Loucy (cell line): ENCODE results near the gene MBP.

Source experiments
- H2AFZ ChIP-seq: fragments of 200-600 bp; sonication (generic); 2 replicates; pipeline ENCODE4 v1.6.0; 2016; ENCODE audit warnings: antibody characterized with exemption, mild to moderate bottlenecking, low read length, moderate library complexity
- H3F3A ChIP-seq: fragments of 200-600 bp; 2 replicates; pipeline ENCODE4 v1.6.0; 2016; ENCODE audit warnings: antibody characterized with exemption, low read depth, mild to moderate bottlenecking
- H3K27me3 ChIP-seq: fragments of 200-600 bp; sonication (generic); 2 replicates; pipeline ENCODE4 v1.6.1; 2014; ENCODE audit warnings: low read length, mild to moderate bottlenecking; ENCODE audit not compliant: insufficient read depth, poor library complexity, severe bottlenecking
- H3K36me3 ChIP-seq: fragments of 200-600 bp; sonication (generic); 2 replicates; pipeline ENCODE4 v1.6.1; 2016; ENCODE audit warnings: low read length; ENCODE audit not compliant: insufficient read depth
- H3K4me1 ChIP-seq: fragments of 200-600 bp; sonication (generic); 2 replicates; pipeline ENCODE4 v1.5.1; 2014; ENCODE audit warnings: low read length, mild to moderate bottlenecking; ENCODE audit not compliant: insufficient read depth, poor library complexity, severe bottlenecking
- H3K4me2 ChIP-seq: fragments of 200-600 bp; sonication (generic); 2 replicates; pipeline ENCODE4 v1.6.0; 2014; ENCODE audit warnings: antibody characterized with exemption, low read length, low read depth, mild to moderate bottlenecking; ENCODE audit not compliant: poor library complexity, severe bottlenecking
- H3K4me3 ChIP-seq: fragments of 200-600 bp; sonication (generic); 2 replicates; pipeline ENCODE4 v1.5.1; 2014; ENCODE audit warnings: low read length, mild to moderate bottlenecking, mixed read lengths; ENCODE audit not compliant: poor library complexity, severe bottlenecking
- H3K79me2 ChIP-seq: fragments of 200-600 bp; sonication (generic); 2 replicates; pipeline ENCODE4 v1.6.1; 2014; ENCODE audit warnings: low read length; ENCODE audit not compliant: insufficient read depth
- H3K9ac ChIP-seq: fragments of 200-600 bp; sonication (generic); 2 replicates; pipeline ENCODE4 v1.6.0; 2014; ENCODE audit warnings: mild to moderate bottlenecking, low read depth, low read length, moderate library complexity; ENCODE audit not compliant: poor library complexity, severe bottlenecking
- H3K9me2 ChIP-seq: fragments of 200-600 bp; sonication (generic); replicated peaks from 2 replicates; pipeline ENCODE4 v1.6.1; 2016; ENCODE audit warnings: low read depth, low read length, mixed read lengths
- H3K9me3 ChIP-seq: fragments of 200-600 bp; sonication (generic); 2 replicates; pipeline ENCODE4 v1.6.1; 2014; ENCODE audit warnings: mild to moderate bottlenecking, antibody characterized with exemption, low read length, low read depth; ENCODE audit not compliant: insufficient read depth
- H4K20me1 ChIP-seq: fragments of 200-600 bp; sonication (generic); 2 replicates; pipeline ENCODE4 v1.6.0; 2014; ENCODE audit warnings: antibody characterized with exemption, low read length, mild to moderate bottlenecking; ENCODE audit not compliant: insufficient read depth, poor library complexity, severe bottlenecking
- EZH2phosphoT487 ChIP-seq: fragments of 200-600 bp; IDR thresholded peaks from 2 replicates; pipeline ENCODE4 v1.6.1; 2018; ENCODE audit warnings: antibody characterized with exemption, mild to moderate bottlenecking, moderate library complexity, borderline replicate concordance
- TF ChIP-seq, protein P1 (sequence below): fragments of 200-600 bp; sonication (generic); conservative IDR thresholded peaks from 2 replicates; pipeline ENCODE4 v1.5.1; 2014; ENCODE audit warnings: mild to moderate bottlenecking, antibody characterized with exemption, low read length

Gene MBP

DNA sequence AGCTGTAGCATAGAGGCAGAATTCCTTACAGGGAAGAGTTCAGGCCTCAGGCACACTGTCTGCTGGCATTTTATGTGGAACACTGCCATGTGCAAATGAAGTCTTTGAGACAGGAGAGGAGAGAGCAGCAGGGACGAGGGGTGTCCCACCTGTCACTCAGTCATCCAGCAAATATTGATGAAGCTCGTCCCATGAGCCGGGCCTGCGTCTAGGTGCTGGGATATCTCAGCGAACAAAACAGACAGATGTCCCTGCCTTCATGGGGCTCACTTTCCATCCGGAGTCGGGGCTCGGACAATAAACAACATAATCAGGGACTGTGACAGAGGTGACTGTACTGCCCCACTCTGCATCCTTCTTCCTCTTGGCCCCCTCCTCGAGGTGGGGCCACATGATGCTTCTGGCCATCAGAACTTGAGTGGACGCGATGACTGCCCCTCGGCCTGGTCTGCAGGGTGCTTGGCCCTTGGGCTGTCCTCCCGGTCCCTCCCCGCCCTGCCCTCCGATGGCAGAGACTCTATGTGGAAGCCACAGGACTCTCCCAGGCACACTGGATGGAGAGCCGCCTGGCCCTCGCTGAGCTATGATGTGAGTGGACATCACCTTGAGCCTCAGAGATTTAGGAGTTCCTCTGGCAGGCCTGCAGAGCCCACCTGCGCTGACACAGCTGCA, 78.8 kb downstream of the MBP start:
- Histone ChIP-seq H3K4me2 (peak overlapping the region; percentile 72), H3K79me2 (peaks cover 24% of the 10 kb centered on the region; the same call in 1 of the 2 replicates), H2AFZ (no peak overlapping the region), H3K27me3 (no peaks in the 10 kb centered on the region), H3K4me3 (peak overlapping the region; percentile 61), H3K9me2 (no peaks in the 10 kb centered on the region), H4K20me1 (no peaks in the 10 kb centered on the region), H3K9me3 (no peaks in the 10 kb centered on the region), H3K4me1 (peaks cover 61% of the 10 kb centered on the region), H3F3A (peaks cover 5% of the 10 kb centered on the region), H3K9ac (peak overlapping the region; percentile 77), H3K36me3 (no peaks in the 10 kb centered on the region)
- TF ChIP-seq EZH2phosphoT487 = no peak
- TF ChIP-seq, protein P1, sequence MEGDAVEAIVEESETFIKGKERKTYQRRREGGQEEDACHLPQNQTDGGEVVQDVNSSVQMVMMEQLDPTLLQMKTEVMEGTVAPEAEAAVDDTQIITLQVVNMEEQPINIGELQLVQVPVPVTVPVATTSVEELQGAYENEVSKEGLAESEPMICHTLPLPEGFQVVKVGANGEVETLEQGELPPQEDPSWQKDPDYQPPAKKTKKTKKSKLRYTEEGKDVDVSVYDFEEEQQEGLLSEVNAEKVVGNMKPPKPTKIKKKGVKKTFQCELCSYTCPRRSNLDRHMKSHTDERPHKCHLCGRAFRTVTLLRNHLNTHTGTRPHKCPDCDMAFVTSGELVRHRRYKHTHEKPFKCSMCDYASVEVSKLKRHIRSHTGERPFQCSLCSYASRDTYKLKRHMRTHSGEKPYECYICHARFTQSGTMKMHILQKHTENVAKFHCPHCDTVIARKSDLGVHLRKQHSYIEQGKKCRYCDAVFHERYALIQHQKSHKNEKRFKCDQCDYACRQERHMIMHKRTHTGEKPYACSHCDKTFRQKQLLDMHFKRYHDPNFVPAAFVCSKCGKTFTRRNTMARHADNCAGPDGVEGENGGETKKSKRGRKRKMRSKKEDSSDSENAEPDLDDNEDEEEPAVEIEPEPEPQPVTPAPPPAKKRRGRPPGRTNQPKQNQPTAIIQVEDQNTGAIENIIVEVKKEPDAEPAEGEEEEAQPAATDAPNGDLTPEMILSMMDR = no peak

DNA sequence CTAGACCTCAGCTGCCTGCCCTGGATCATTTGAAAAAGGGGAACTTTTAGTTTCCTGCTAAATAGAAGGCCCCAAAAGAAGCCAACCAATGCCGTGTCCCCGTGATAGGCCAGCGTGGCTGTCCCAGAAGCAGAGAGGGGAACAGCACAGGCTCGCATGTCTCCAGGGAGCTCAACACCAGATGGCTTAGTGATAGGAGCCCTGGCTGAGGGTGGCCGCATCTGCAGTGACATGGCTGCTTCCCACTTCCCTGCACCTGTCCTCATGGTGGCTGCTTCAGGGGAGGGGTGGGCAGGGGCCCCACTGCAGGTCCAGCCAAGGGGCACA, 79.6 kb downstream of the MBP start:
- Histone ChIP-seq H3K9me3 (no peaks in the 10 kb centered on the region), H3K27me3 (no peaks in the 10 kb centered on the region), H3K4me3 (peak overlapping the region; percentile 8), H3K4me1 (peaks cover 66% of the 10 kb centered on the region), H3K36me3 (no peaks in the 10 kb centered on the region), H2AFZ (no peak overlapping the region), H4K20me1 (no peaks in the 10 kb centered on the region), H3K79me2 (peaks cover 24% of the 10 kb centered on the region; the same call in 1 of the 2 replicates), H3F3A (peaks cover 5% of the 10 kb centered on the region), H3K9me2 (no peaks in the 10 kb centered on the region), H3K4me2 (peak overlapping the region; percentile 72), H3K9ac (peak overlapping the region; percentile 77)
- TF ChIP-seq, protein P1 = no peak

GRCh38 chr18:77052297-77052982, 80.1 kb downstream of the MBP start:
- H3F3A ChIP-seq = peaks cover 5% of the 10 kb centered on the region
- H3K79me2 ChIP-seq = peaks cover 24% of the 10 kb centered on the region; the same call in 1 of the 2 replicates
- peaks cover 71% of the 10 kb centered on the region for H3K4me1 ChIP-seq
- H3K9me2 ChIP-seq = no peaks in the 10 kb centered on the region
- TF ChIP-seq, protein P1 = no peak
- no peak for TF ChIP-seq EZH2phosphoT487
- no peaks in the 10 kb centered on the region for H4K20me1 ChIP-seq
- peak overlapping the region; percentile 8 for H3K4me3 ChIP-seq
- no peaks in the 10 kb centered on the region for H3K36me3 ChIP-seq
- H3K4me2 ChIP-seq = peak overlapping the region; percentile 72
- no peaks in the 10 kb centered on the region for H3K9me3 ChIP-seq
- H2AFZ ChIP-seq = no peak overlapping the region
- H3K27me3 ChIP-seq = no peaks in the 10 kb centered on the region
- H3K9ac ChIP-seq = peak overlapping the region; percentile 77
